GM12878 (cell line): ENCODE results near the gene PRRX1. TPM values are rescaled to one million over a fixed set of nuclear protein-coding genes. Genes with fewer than 3 reads are reported as not detected.

Experiments
- ATAC-seq: fragments of 200-7000 bp; cut with Tn5 transposase; 3 replicates; pipeline ENCODE4 v1.9.1; 2020; ENCODE audit warnings: mild to moderate bottlenecking, moderate library complexity
- BruUV-seq: library from RNA; stranded (reverse); fragments of 400-500 nt; replicated peaks from 2 replicates; lab custom pipeline; 2021; lab: Mats Ljungman, UMichigan
- CTCF ChIA-PET: fragments of 300-600 bp; sonication (Branson Sonifier 250); formaldehyde crosslinking; extraction: SDS; loops from one replicate; lab custom pipeline; 2021; ENCODE audit warnings: inconsistent platforms; lab: Yijun Ruan, JAX
- POLR2A ChIA-PET: fragments of 350-600 bp; formaldehyde crosslinking; extraction: SDS; loops from one replicate; lab custom pipeline; 2021; ENCODE audit warnings: inconsistent platforms; lab: Charles Lee
- RAD21 ChIA-PET: fragments of 300-600 bp; sonication (Branson Sonifier 250); formaldehyde crosslinking; loops from one replicate; lab custom pipeline; 2023; ENCODE audit warnings: antibody characterized with exemption; ENCODE audit not compliant: unreplicated experiment; lab: Charles Lee
- SMC1A ChIA-PET: fragments of 300-600 bp; sonication (Branson Sonifier 250); formaldehyde crosslinking; loops from one replicate; lab custom pipeline; 2023; ENCODE audit not compliant: unreplicated experiment, uncharacterized antibody; lab: Charles Lee
- DNase-seq: peaks from one replicate; pipeline ENCODE4 v3.0.0-alpha.2; 2011; ENCODE audit warnings: low read depth, low spot score
- FAIRE-seq: peaks from 3 replicates; lab custom pipeline; 2011; peaks lifted over from hg19 to GRCh38; lab: Jason Lieb, UNC
- H2AFZ ChIP-seq: 2 replicates; pipeline ENCODE4 v1.6.0; 2011; ENCODE audit warnings: low read depth, low read length, control low read depth; ENCODE audit not compliant: control insufficient read depth
- H3K27ac ChIP-seq: 2 replicates; pipeline ENCODE4 v1.5.1; 2011; ENCODE audit warnings: control low read depth; ENCODE audit not compliant: control insufficient read depth, insufficient read depth
- H3K27me3 ChIP-seq, 2 experiments: replicated peaks in 1 of 2; 2 replicates each; pipeline versions ENCODE4 v1.6.0 to v1.6.1; 2011; ENCODE audit warnings: low read length in 1 of 2; ENCODE audit not compliant: control insufficient read depth in 2 of 2, insufficient read depth in 2 of 2
- H3K36me3 ChIP-seq, 2 experiments: 2 replicates each; pipeline ENCODE4 v1.5.1; 2011; ENCODE audit warnings: low read length in 1 of 2; ENCODE audit not compliant: control insufficient read depth in 2 of 2, insufficient read depth in 2 of 2
- H3K4me1 ChIP-seq: 2 replicates; pipeline ENCODE4 v1.6.1; 2011; ENCODE audit warnings: mild to moderate bottlenecking, low read length, moderate library complexity, mixed read lengths; ENCODE audit not compliant: control insufficient read depth, insufficient read depth
- H3K4me2 ChIP-seq: 2 replicates; pipeline ENCODE4 v1.6.0; 2011; ENCODE audit warnings: control low read depth; ENCODE audit not compliant: control insufficient read depth, insufficient read depth
- H3K4me3 ChIP-seq: fragments of 200-600 bp; sonication (generic); 2 replicates; pipeline ENCODE4 v1.5.1; 2016
- H3K79me2 ChIP-seq: 2 replicates; pipeline ENCODE4 v1.6.0; 2011; ENCODE audit warnings: low read length; ENCODE audit not compliant: control insufficient read depth, insufficient read depth
- H3K9ac ChIP-seq: 2 replicates; pipeline ENCODE4 v1.8.0; 2011; ENCODE audit warnings: low read length, control low read depth, mixed read lengths; ENCODE audit not compliant: control insufficient read depth, insufficient read depth
- H3K9me3 ChIP-seq: replicated peaks from 3 replicates; pipeline ENCODE4 v1.5.1; 2011; ENCODE audit warnings: mild to moderate bottlenecking, low read length; ENCODE audit not compliant: control insufficient read depth, insufficient read depth
- H4K20me1 ChIP-seq: 2 replicates; pipeline ENCODE4 v1.6.0; 2011; ENCODE audit not compliant: control insufficient read depth, insufficient read depth
- CEBPZ ChIP-seq: fragments of 150-350 bp; IDR thresholded peaks from 2 replicates; pipeline ENCODE4 v1.6.1; 2016; ENCODE audit warnings: low read depth, low read length
- CHD4 ChIP-seq: fragments of 200-600 bp; sonication (generic); IDR thresholded peaks from 2 replicates; pipeline ENCODE4 v1.6.1; 2016; ENCODE audit warnings: mild to moderate bottlenecking
- IKZF1 ChIP-seq: fragments of 450-650 bp; conservative IDR thresholded peaks from 2 replicates; pipeline ENCODE4 v1.6.1; 2017; ENCODE audit warnings: antibody characterized with exemption, mild to moderate bottlenecking
- MAX ChIP-seq: IDR thresholded peaks from 2 replicates; pipeline ENCODE4 v1.6.1; 2012; ENCODE audit warnings: low read depth, low read length, improper control_type of control experiment
- MTA2 ChIP-seq: fragments of 450-650 bp; IDR thresholded peaks from 2 replicates; pipeline ENCODE4 v1.6.1; 2016; ENCODE audit warnings: low read depth, mild to moderate bottlenecking, moderate library complexity
- NFYA ChIP-seq: IDR thresholded peaks from 2 replicates; pipeline ENCODE4 v1.6.1; 2011; ENCODE audit warnings: low read depth, mild to moderate bottlenecking, low read length, improper control_type of control experiment, borderline replicate concordance
- YY1 ChIP-seq: IDR thresholded peaks from 2 replicates; pipeline ENCODE4 v1.6.1; 2011; ENCODE audit warnings: low read depth, mild to moderate bottlenecking, low read length
- WGBS: methylation state at CpG from one replicate; pipeline ENCODE4 v1.1.6; 2016; ENCODE audit warnings: low lambda C conversion rate; ENCODE audit not compliant: insufficient replicate concordance, insufficient coverage; ENCODE audit errors: missing lambda C conversion rate; 5-methylcytosine and 5-hydroxymethylcytosine counted together
- in situ Hi-C: fragments of 300-500 bp; cut with MboI; formaldehyde crosslinking; loops from 9 replicates; pipeline ENCODE4 v1.14.3; 2018; ENCODE audit warnings: mixed read lengths
- intact Hi-C: fragments of 100-400 bp; cut with micrococcal nuclease; formaldehyde crosslinking; loops from one replicate; pipeline ENCODE4 v1.14.2; 2022; ENCODE audit not compliant: unreplicated experiment
- polyA plus RNA-seq, 11 experiments: library from polyadenylated mRNA; depleted of rRNA in 4 of 11; unstranded in 6 of 11; stranded (reverse) in 5 of 11; fragments of >200 nt; fragmentation: Nextera tagmentation in 4 of 11; fragmentation: Illumina TruSeq in 1 of 11; extraction: Ambion mirVana in 4 of 11; extraction: Trizol in 1 of 11; gene quantifications; 1 replicate in 1 of 11; 2 replicates in 10 of 11; pipeline versions ENCODE4 v1.2.1 to v1.2.3, GENCODE V29; 2011 to 2016; ENCODE audit warnings: inconsistent platforms in 2 of 11, missing spikeins in 2 of 11, low read depth in 1 of 11
- total RNA-seq, 4 experiments: library from RNA; depleted of rRNA in 3 of 4; stranded (reverse); fragments of >200 nt in 3 of 4; fragmentation: Illumina TruSeq in 1 of 4; extraction: Trizol in 1 of 4; gene quantifications; 2 replicates each; pipeline versions ENCODE4 v1.2.1 to v1.2.3, GENCODE V29; 2013 to 2021
- TF ChIP-seq, protein P1 (sequence below): fragments of 450-650 bp; IDR thresholded peaks from 2 replicates; pipeline ENCODE4 v1.6.1; 2018; ENCODE audit warnings: borderline replicate concordance, mild to moderate bottlenecking; ENCODE audit not compliant: partially characterized antibody

Gene PRRX1
- total and polyA plus RNA-seq, 10 of the 15 experiments (the other 5 are each of a cell fraction or from before 2014, with no cell fraction given) = 0.42 to 64.6 (median 1.5) TPM

DNA sequence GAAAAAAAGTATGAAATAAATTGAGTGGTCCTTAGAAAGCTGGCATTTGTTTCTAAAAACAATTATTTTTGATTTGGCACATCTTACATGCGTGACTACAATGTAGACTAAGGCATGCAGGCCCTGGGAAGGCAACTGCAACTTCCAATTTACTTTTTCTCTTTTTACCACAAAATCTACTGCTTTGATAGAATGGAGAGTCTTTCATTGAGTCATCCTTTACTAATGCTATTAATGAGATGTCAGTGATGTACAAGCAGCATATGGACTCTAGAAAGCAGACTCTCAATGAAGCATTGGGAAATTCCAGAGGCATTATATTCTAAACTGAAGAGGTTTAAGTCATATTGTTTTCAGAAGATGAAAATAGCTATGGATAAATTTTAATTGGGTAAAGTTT is 29.6 kb upstream of the PRRX1 start:
- no peak overlapping the region for H3K4me2 ChIP-seq
- RAD21 ChIA-PET = interaction anchor here (0.6 to 4.4 kb wide), 14 partner anchors 9 to 151 kb away, joined by 3 to 19 read pairs (median 4); no protein-coding TSS in a partner anchor
- H3K4me3 ChIP-seq = no peak overlapping the region
- CTCF ChIA-PET = interaction anchor here (1.6 to 1.7 kb wide), 2 partner anchors 10 to 23 kb away, joined by 3 to 7 read pairs; no protein-coding TSS in a partner anchor
- H3K9ac ChIP-seq = no peak overlapping the region
- no TSS peak for BruUV-seq
- intact Hi-C loops = no loop called here
- H3K9me3 ChIP-seq = no peaks in the 10 kb centered on the region; the same call in 2 of the 3 replicates
- POLR2A ChIA-PET = interaction anchor here (0.7 to 2.5 kb wide), 7 partner anchors 8 to 40 kb away, joined by 3 to 5 read pairs (median 4); no protein-coding TSS in a partner anchor
- H3K27me3 ChIP-seq = no peaks in the 10 kb centered on the region
- no peaks in the 10 kb centered on the region for H4K20me1 ChIP-seq
- SMC1A ChIA-PET = interaction anchor here (1.2 to 13.2 kb wide), 9 partner anchors 10 to 94 kb away, joined by 3 to 150 read pairs (median 7); partner anchors contain the start of gene PRRX1
- ATAC-seq (peak; percentile 62), FAIRE-seq (no peak), DNase-seq (no peak)
- no peak overlapping the region for H2AFZ ChIP-seq
- no peak overlapping the region for H3K27ac ChIP-seq
- WGBS = 20% methylated on average over 1 of the region's 1 CpG
- in situ Hi-C loops = no loop called here
- no peaks in the 10 kb centered on the region for H3K79me2 ChIP-seq
- no peaks in the 10 kb centered on the region for H3K4me1 ChIP-seq
- H3K36me3 ChIP-seq = no peaks in the 10 kb centered on the region
- TF ChIP-seq NFYA (no peak), MTA2 (peak; percentile 44; the same call in 1 of the 2 replicates)
- TF ChIP-seq, all 136 proteins: peak for 1

DNA sequence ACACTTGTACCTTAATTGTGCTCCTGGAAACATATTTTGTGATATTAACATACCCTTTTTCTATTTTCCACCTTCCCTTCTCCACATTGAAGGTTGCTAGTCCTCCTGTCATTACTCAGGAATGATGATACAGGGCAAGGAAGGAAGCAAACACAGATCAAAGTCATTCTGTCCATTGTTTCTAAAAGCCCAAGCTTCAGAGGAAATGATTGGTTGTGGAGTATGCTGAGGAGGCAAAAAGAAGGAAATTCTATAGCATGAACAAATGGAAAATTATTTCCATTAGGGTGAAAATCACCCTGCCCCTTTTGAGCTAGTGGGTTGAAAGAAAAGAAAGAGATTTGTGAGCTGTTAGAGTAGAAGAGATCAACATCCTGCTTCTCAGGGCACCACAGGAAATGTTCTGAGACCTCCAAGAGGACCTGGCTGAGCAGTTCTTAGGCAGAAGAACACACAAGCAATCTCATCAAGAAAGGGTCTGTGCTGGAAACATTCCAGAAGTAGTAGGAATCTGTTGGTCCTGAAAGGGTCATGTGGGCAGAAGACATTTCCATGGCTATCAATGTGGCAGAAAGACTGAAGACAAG is 29.0 kb upstream of the PRRX1 start:
- H3K4me3 ChIP-seq = no peak overlapping the region
- H3K79me2 ChIP-seq = no peaks in the 10 kb centered on the region
- H3K4me2 ChIP-seq = no peak overlapping the region
- in situ Hi-C loops (no loop called here), intact Hi-C loops (no loop called here)
- H3K4me1 ChIP-seq = no peaks in the 10 kb centered on the region
- FAIRE-seq (no peak), DNase-seq (no peak), ATAC-seq (no peak)
- ChIA-PET SMC1A (interaction anchor here (1.2 to 13.2 kb wide), 7 partner anchors 10 to 94 kb away, joined by 3 to 150 read pairs (median 12); partner anchors contain the start of gene PRRX1), POLR2A (interaction anchor here (0.7 to 2.5 kb wide), 7 partner anchors 9 to 41 kb away, joined by 3 to 5 read pairs (median 4); no protein-coding TSS in a partner anchor), CTCF (interaction anchor here (1.6 to 1.7 kb wide), 2 partner anchors 10 to 22 kb away, joined by 3 to 7 read pairs; no protein-coding TSS in a partner anchor), RAD21 (interaction anchor here (1.0 to 4.4 kb wide), 8 partner anchors 9 to 113 kb away, joined by 3 to 19 read pairs (median 4); no protein-coding TSS in a partner anchor)
- BruUV-seq = no TSS peak
- no peaks in the 10 kb centered on the region; the same call in 2 of the 3 replicates for H3K9me3 ChIP-seq
- H3K27me3 ChIP-seq = no peaks in the 10 kb centered on the region
- H3K36me3 ChIP-seq = no peaks in the 10 kb centered on the region
- no peak overlapping the region for H3K9ac ChIP-seq
- no peak overlapping the region for H3K27ac ChIP-seq
- H4K20me1 ChIP-seq = no peaks in the 10 kb centered on the region
- no peak overlapping the region for H2AFZ ChIP-seq
- no peak for TF ChIP-seq YY1
- no peak for TF ChIP-seq CEBPZ
- no peak for TF ChIP-seq CHD4
- no peak for TF ChIP-seq IKZF1
- TF ChIP-seq MAX = no peak
- TF ChIP-seq, protein P1, sequence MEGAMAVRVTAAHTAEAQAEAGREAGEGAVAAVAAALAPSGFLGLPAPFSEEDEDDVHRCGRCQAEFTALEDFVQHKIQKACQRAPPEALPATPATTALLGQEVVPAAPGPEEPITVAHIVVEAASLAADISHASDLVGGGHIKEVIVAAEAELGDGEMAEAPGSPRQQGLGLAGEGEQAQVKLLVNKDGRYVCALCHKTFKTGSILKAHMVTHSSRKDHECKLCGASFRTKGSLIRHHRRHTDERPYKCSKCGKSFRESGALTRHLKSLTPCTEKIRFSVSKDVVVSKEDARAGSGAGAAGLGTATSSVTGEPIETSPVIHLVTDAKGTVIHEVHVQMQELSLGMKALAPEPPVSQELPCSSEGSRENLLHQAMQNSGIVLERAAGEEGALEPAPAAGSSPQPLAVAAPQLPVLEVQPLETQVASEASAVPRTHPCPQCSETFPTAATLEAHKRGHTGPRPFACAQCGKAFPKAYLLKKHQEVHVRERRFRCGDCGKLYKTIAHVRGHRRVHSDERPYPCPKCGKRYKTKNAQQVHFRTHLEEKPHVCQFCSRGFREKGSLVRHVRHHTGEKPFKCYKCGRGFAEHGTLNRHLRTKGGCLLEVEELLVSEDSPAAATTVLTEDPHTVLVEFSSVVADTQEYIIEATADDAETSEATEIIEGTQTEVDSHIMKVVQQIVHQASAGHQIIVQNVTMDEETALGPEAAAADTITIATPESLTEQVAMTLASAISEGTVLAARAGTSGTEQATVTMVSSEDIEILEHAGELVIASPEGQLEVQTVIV = no peak
